Epithelial cell of proximal tubule (primary cell): ENCODE results near the gene MTCL3.

Experiments used
- DNase-seq: peaks from one replicate; pipeline ENCODE4 v3.0.0-alpha.2; 2011; ENCODE audit warnings: low read depth
- H3K4me3 ChIP-seq: 2 replicates; pipeline ENCODE4 v1.5.1; 2011; ENCODE audit warnings: low read depth, mild to moderate bottlenecking, low read length
- TF ChIP-seq, protein P1 (sequence below): conservative IDR thresholded peaks from 2 replicates; pipeline ENCODE4 v1.5.1; 2012; ENCODE audit warnings: low read depth, mild to moderate bottlenecking, low read length

The MTCL3 gene

DNA sequence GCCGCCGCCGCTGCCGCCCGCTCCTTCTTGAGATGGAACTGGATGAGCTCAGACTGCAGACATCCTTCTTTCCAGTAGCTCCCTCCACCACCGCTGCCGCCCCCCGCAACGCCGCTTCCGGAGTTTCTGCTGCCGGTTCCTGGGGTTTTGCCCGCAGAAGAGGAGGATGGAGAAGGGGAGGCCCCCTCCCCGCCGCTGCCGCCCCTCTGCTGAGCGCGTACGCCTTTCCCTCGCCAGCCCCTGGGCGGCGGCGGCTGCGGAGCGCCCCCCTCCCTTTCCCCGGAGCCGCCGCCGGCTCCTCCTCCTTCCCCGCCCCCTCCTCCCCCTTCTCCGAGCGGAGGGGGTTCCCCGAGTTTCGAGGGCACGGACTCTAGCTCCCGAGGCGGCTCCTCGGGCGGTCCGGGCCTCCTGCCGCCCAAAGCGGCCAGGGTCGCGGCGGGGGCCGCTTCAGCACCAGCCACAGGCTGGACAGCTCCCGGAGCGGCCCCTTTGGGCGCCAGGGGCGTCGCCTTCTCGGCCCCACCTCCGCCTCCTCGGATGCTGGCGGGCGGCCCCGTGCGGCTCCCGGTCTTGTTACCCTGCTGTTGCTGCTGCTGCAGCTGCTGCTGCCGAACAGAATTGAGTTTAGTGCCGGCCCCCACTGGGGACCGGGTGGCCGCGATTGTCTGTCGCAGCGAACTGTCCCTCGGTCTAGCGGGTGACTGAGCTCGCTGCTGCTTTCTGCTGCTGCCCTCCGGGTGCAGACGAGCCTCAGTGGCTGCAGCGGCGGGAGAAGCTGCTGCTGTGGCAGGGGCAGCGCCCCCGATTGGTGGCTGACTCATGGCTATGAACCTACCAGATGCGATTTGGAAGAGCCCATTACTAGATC, 3.1 kb downstream of the MTCL3 start:
- TF ChIP-seq, protein P1, sequence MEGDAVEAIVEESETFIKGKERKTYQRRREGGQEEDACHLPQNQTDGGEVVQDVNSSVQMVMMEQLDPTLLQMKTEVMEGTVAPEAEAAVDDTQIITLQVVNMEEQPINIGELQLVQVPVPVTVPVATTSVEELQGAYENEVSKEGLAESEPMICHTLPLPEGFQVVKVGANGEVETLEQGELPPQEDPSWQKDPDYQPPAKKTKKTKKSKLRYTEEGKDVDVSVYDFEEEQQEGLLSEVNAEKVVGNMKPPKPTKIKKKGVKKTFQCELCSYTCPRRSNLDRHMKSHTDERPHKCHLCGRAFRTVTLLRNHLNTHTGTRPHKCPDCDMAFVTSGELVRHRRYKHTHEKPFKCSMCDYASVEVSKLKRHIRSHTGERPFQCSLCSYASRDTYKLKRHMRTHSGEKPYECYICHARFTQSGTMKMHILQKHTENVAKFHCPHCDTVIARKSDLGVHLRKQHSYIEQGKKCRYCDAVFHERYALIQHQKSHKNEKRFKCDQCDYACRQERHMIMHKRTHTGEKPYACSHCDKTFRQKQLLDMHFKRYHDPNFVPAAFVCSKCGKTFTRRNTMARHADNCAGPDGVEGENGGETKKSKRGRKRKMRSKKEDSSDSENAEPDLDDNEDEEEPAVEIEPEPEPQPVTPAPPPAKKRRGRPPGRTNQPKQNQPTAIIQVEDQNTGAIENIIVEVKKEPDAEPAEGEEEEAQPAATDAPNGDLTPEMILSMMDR, result peak; percentile 2
- H3K4me3 ChIP-seq, result peak overlapping the region; percentile 77
- no peak for DNase-seq

GRCh38 chr6:127515234-127515793, 3.8 kb downstream of the MTCL3 start:
- H3K4me3 ChIP-seq, result peak overlapping the region; percentile 77
- DNase-seq, result no peak
- TF ChIP-seq, protein P1, result peak; percentile 19

DNA sequence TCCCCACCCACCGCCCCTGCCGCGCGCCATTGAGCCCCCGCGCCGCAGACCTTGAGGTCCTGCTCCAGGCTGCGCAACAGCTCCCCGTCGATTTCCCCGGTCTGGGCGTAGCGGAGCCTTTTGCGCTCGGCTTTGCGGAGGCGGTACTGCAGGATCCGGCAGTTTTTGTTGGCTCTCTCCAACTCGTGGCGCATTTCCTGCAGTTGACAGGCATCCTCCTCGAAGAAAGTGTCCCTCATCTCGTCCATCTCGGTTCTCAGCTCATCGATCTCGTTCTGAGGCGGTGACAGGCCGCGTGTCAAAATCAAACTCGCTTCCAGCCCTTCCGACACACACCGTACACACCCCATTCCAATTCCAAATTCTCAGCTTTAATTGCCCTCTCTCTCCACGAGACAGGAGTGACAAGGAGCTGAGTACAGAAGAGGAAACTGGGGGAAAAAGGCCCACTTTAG, 4.3 kb downstream of the MTCL3 start:
- H3K4me3 ChIP-seq, result peak overlapping the region; percentile 77
- TF ChIP-seq, protein P1, result no peak
- DNase-seq, result no peak

DNA sequence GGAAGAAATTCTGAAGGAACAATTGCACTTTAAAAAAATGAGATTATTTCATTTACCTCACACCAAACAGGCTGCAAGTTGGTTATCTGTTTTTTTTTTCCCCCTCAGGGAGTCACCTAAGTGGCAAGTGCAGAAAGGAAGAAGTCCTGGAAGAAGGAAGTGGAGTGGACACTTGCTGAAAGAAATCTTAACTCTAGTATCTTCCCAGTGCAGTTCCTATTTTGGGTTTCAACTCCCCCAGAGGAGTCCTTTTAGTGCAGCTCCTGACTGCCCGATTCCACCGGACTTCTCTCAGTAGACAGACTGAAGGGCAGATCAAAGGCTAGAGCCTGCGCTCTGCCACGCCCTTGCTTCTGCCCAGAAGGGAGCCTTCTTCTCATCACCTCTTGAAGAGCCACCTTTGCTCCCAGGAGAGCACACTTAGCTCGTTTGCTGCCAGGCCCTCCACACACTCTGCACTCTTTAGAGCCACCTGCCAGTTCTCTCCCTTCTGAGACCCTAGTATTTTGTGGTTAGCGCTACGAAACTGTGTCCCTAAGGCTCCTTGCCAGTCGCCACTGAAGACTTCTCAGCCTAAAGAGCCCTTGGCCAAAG, 4.9 kb downstream of the MTCL3 start:
- TF ChIP-seq, protein P1, result no peak
- no peak for DNase-seq
- peak overlapping the region; percentile 77 for H3K4me3 ChIP-seq

DNA sequence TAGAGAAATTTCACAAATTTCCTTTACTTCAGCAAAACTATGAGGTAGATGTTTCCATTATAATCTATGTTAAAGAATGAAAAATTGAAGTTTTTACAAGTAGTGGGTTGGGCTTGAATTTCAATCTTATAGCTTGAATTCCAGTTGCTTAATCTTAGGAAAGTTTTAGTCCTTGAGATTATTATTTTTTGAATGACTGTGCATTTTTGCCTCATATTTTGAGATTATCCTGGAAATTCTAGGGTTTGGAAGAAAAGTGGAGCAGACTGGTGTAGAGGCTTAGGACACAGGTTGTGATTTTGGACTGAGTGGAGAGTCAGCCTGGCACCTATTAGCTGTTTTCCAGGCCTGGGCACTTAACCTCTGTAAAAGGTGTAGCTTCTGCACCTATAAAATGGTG, 5.7 kb downstream of the MTCL3 start:
- TF ChIP-seq, protein P1, result no peak
- no peak for DNase-seq
- no peak overlapping the region for H3K4me3 ChIP-seq

DNA sequence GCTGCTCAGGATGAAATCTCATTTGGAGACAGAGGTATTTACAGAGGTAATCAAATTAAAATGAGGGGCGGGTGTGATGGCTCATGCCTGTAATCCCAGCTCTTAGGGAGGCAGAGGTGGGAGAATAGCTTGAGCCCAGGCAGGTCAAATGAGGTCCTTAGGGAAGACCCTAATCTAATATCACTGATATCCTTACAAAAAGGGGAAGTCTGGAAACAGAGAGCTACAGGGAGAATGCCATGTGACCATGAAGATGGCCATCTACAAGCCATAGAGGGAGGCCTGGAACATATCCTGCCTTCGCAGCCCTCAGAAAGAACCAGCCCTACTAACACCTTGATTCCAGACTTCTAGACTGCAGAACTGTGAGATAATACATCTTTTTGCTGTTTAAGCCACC, 8.3 kb downstream of the MTCL3 start:
- DNase-seq, result no peak
- no peak overlapping the region for H3K4me3 ChIP-seq
- TF ChIP-seq, protein P1, result no peak
